GM21737 (cell line): ENCODE results near the gene COQ9.

Experiments used
- ATAC-seq: cut with Tn5 transposase; IDR thresholded peaks from one replicate; pipeline ENCODE4 v1.9.1; 2021; ENCODE audit warnings: mild to moderate bottlenecking, moderate library complexity; ENCODE audit not compliant: unreplicated experiment

Gene COQ9

GRCh38 chr16:57509231-57509923, 62.1 kb downstream of the COQ9 start:
- no peak for ATAC-seq

GRCh38 chr16:57510016-57510871, 63.0 kb downstream of the COQ9 start:
- no peak for ATAC-seq
